GM12878 (cell line): ENCODE measurements around the gene CTSF.

Experiments
- BHLHE40 ChIP-seq, 2 experiments: fragments of 450-650 bp in 1 of 2; IDR thresholded peaks; 2 replicates each; pipeline ENCODE4 v1.6.1; 2011 to 2017; ENCODE audit warnings: low read depth in 2 of 2, borderline replicate concordance in 1 of 2, improper control_type of control experiment in 1 of 2, low read length in 1 of 2, mild to moderate bottlenecking in 1 of 2
- CREM ChIP-seq: IDR thresholded peaks from 2 replicates; pipeline ENCODE4 v1.6.1; 2014; ENCODE audit warnings: antibody characterized with exemption, low read depth
- CTCF ChIP-seq, 3 experiments: IDR thresholded peaks in 2 of 3; conservative IDR thresholded peaks in 1 of 3; 2 replicates each; pipeline ENCODE4 v1.5.1; 2011; ENCODE audit warnings: low read depth in 3 of 3, low read length in 3 of 3, mild to moderate bottlenecking in 3 of 3, control low read depth in 2 of 3, moderate library complexity in 2 of 3, inconsistent platforms in 1 of 3, mixed read lengths in 1 of 3; ENCODE audit not compliant: control insufficient read depth in 2 of 3, insufficient read depth in 1 of 3; ENCODE audit errors: extremely low read depth in 1 of 3
- DPF2 ChIP-seq: fragments of 450-650 bp; IDR thresholded peaks from 2 replicates; pipeline ENCODE4 v1.6.1; 2017; ENCODE audit warnings: mild to moderate bottlenecking
- EGR1 ChIP-seq, 2 experiments: IDR thresholded peaks; 1 replicate in 1 of 2; 2 replicates in 1 of 2; pipeline ENCODE4 v1.6.1; 2011 to 2012; ENCODE audit warnings: low read depth in 2 of 2, low read length in 2 of 2, borderline replicate concordance in 1 of 2, mild to moderate bottlenecking in 1 of 2, moderate library complexity in 1 of 2
- EP300 ChIP-seq, 2 experiments: fragments of 150-350 bp in 1 of 2; IDR thresholded peaks; 2 replicates each; pipeline ENCODE4 v1.6.1; 2011 to 2012; ENCODE audit warnings: low read depth in 2 of 2, low read length in 2 of 2, borderline replicate concordance in 1 of 2, improper control_type of control experiment in 1 of 2, inconsistent platforms in 1 of 2; ENCODE audit not compliant: control insufficient read depth in 1 of 2
- POLR2AphosphoS5 ChIP-seq: IDR thresholded peaks from 2 replicates; pipeline ENCODE4 v1.6.1; 2011; ENCODE audit warnings: mild to moderate bottlenecking, low read length, inconsistent platforms
- RCOR1 ChIP-seq: conservative IDR thresholded peaks from 2 replicates; pipeline ENCODE4 v1.6.1; 2012; ENCODE audit warnings: low read depth, low read length, improper control_type of control experiment
- RFX5 ChIP-seq: IDR thresholded peaks from 2 replicates; pipeline ENCODE4 v1.6.1; 2011; ENCODE audit warnings: low read depth, low read length, improper control_type of control experiment
- SUZ12 ChIP-seq: fragments of 200-600 bp; sonication (generic); IDR thresholded peaks from one replicate; pipeline ENCODE4 v1.6.1; 2018; ENCODE audit warnings: antibody characterized with exemption, mild to moderate bottlenecking; ENCODE audit not compliant: unreplicated experiment
- ZSCAN29 ChIP-seq: fragments of 450-650 bp; IDR thresholded peaks from 2 replicates; pipeline ENCODE4 v1.6.1; 2017; ENCODE audit warnings: mild to moderate bottlenecking, moderate library complexity
- TF ChIP-seq, protein P1 (sequence below): IDR thresholded peaks from 2 replicates; pipeline ENCODE4 v1.6.1; 2012; ENCODE audit warnings: low read depth, low read length, improper control_type of control experiment

DNA sequence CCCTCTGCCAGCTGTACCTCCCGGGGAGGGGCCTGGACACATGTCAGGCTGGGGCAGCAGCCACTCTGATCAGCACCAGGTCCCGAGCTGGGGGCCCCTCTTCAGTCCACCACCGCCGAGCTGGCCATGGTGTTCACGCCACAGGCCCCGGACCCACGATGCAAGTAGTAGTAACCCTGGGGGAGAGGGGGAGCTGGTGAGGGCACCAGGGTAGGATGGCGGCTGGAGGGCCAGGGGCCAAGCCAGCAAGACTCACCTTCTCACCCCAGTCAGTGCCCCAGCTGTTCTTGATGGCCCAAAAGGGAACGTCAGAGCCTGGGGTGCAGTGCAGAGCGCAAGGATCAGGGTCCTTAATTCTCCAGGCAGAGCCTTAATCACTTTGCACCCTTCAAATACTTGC lies 4.6 kb downstream of the CTSF start:
- TF ChIP-seq BHLHE40 (IDR thresholded peaks at IDR 0.05; ENCODE audit: borderline replicate concordance in 1 of 2, low read depth in 2 of 2, low read length in 1 of 2): no peak
- no peak for TF ChIP-seq RFX5
- no peak for TF ChIP-seq RCOR1
- no peak for TF ChIP-seq ZSCAN29
- TF ChIP-seq EP300 (IDR thresholded peaks at IDR 0.05; ENCODE audit: borderline replicate concordance in 1 of 2, control insufficient read depth in 1 of 2, low read depth in 2 of 2, low read length in 2 of 2): no peak
- no peak for TF ChIP-seq CTCF (IDR thresholded peaks at IDR 0.05 in 2 of 3, conservative IDR thresholded peaks at IDR 0.05 in 1 of 3; ENCODE audit: control insufficient read depth in 2 of 3, extremely low read depth in 1 of 3, insufficient read depth in 1 of 3, low read depth in 3 of 3, low read length in 3 of 3)
- TF ChIP-seq EGR1 (IDR thresholded peaks at IDR 0.05; ENCODE audit: borderline replicate concordance in 1 of 2, low read depth in 2 of 2, low read length in 2 of 2): no peak
- TF ChIP-seq DPF2: no peak
- TF ChIP-seq POLR2AphosphoS5: no peak
- TF ChIP-seq SUZ12: no peak
- TF ChIP-seq, protein P1, sequence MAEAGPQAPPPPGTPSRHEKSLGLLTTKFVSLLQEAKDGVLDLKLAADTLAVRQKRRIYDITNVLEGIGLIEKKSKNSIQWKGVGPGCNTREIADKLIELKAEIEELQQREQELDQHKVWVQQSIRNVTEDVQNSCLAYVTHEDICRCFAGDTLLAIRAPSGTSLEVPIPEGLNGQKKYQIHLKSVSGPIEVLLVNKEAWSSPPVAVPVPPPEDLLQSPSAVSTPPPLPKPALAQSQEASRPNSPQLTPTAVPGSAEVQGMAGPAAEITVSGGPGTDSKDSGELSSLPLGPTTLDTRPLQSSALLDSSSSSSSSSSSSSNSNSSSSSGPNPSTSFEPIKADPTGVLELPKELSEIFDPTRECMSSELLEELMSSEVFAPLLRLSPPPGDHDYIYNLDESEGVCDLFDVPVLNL: no peak
- TF ChIP-seq CREM: no peak
